GM12878 (cell line): ENCODE results near the gene NACAD.

Experiments
- CHD1 ChIP-seq: IDR thresholded peaks from 2 replicates; pipeline ENCODE4 v1.6.1; 2012; ENCODE audit warnings: low read depth, low read length, improper control_type of control experiment
- FOS ChIP-seq: IDR thresholded peaks from 3 replicates; pipeline ENCODE4 v1.6.1; 2011; ENCODE audit warnings: borderline replicate concordance; ENCODE audit not compliant: insufficient read length; ENCODE audit errors: extremely low read depth
- POLR2A ChIP-seq: IDR thresholded peaks from 2 replicates; pipeline ENCODE4 v1.6.1; 2011; ENCODE audit warnings: low read depth, mild to moderate bottlenecking, low read length
- POLR2AphosphoS5 ChIP-seq: IDR thresholded peaks from 2 replicates; pipeline ENCODE4 v1.6.1; 2011; ENCODE audit warnings: mild to moderate bottlenecking, low read length, inconsistent platforms
- SKIL ChIP-seq: fragments of 450-650 bp; IDR thresholded peaks from 2 replicates; pipeline ENCODE4 v1.6.1; 2017; ENCODE audit warnings: mild to moderate bottlenecking, low read depth, inconsistent platforms; ENCODE audit not compliant: poor library complexity, severe bottlenecking
- TF ChIP-seq, protein P1 (sequence below), 3 experiments: IDR thresholded peaks in 2 of 3; conservative IDR thresholded peaks in 1 of 3; 2 replicates each; pipeline ENCODE4 v1.5.1; 2011; ENCODE audit warnings: low read depth in 3 of 3, low read length in 3 of 3, mild to moderate bottlenecking in 3 of 3, control low read depth in 2 of 3, moderate library complexity in 2 of 3, inconsistent platforms in 1 of 3, mixed read lengths in 1 of 3; ENCODE audit not compliant: control insufficient read depth in 2 of 3, insufficient read depth in 1 of 3; ENCODE audit errors: extremely low read depth in 1 of 3

DNA sequence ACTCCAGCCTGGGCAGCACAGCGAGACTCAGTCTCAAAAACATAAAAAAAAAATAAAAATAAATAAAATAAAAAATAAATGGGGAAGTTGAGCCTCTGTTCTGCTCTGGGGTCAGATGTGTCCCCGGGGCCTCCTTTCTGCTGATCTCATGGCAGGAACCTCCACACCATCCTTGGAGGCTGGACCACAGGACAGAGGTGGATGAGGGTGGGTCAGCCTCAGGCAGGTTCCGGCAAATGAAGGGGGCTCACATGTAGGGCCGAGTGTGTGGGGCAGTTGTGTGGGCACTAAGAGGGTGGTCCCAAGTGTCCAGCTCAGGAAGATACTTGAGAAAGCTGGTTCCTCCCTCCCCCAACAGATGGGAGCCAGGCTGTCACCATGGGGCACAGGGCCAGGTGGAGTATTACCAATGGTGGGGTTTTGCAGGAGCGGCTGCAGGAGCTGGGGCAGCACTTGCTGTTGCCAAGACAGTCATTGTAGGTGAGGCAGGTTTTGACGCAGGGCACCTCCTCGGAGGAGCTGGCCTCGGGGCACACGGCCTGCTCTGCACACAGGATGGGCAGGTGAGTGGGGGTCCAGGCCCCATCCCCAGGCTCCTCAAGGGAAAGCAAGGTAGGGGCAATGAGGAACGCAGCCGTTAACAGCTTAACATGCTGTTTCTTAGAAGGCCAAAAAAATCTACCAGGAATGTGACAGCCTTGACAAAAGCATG, 36.6 kb upstream of the NACAD start:
- TF ChIP-seq CHD1 (no peak), POLR2A (no peak), FOS (no peak), POLR2AphosphoS5 (no peak), SKIL (no peak)
- TF ChIP-seq, protein P1, sequence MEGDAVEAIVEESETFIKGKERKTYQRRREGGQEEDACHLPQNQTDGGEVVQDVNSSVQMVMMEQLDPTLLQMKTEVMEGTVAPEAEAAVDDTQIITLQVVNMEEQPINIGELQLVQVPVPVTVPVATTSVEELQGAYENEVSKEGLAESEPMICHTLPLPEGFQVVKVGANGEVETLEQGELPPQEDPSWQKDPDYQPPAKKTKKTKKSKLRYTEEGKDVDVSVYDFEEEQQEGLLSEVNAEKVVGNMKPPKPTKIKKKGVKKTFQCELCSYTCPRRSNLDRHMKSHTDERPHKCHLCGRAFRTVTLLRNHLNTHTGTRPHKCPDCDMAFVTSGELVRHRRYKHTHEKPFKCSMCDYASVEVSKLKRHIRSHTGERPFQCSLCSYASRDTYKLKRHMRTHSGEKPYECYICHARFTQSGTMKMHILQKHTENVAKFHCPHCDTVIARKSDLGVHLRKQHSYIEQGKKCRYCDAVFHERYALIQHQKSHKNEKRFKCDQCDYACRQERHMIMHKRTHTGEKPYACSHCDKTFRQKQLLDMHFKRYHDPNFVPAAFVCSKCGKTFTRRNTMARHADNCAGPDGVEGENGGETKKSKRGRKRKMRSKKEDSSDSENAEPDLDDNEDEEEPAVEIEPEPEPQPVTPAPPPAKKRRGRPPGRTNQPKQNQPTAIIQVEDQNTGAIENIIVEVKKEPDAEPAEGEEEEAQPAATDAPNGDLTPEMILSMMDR (IDR thresholded peaks at IDR 0.05 in 2 of 3, conservative IDR thresholded peaks at IDR 0.05 in 1 of 3; ENCODE audit: control insufficient read depth in 2 of 3, extremely low read depth in 1 of 3, insufficient read depth in 1 of 3, low read depth in 3 of 3, low read length in 3 of 3), result no peak
